Measurements from ENCODE around the gene ABCC4. TPM values are rescaled to one million over a fixed set of nuclear protein-coding genes. Genes with fewer than 3 reads are reported as not detected.
A peak's percentile ranks its signal among the peaks of the same experiment; 100 is the strongest.

ABCC4 gene
- polyA plus RNA-seq, 2 donors = 0.55 to 1.4 TPM

GRCh38 chr13:95038949-95039348, 262.3 kb downstream of the ABCC4 start:
- Histone ChIP-seq H3K36me3 (ENCODE audit: control insufficient read depth in 2 of 2, insufficient read depth in 2 of 2, low read length in 1 of 2) (no peaks in the 10 kb centered on the region), H3K4me1 (ENCODE audit: control insufficient read depth in 2 of 2, insufficient read depth in 2 of 2, low read length in 1 of 2) (peaks cover 0 to 3% of the 10 kb centered on the region in 2 donors), H3K9me3 (ENCODE audit: control insufficient read depth in 2 of 2, insufficient read depth in 1 of 2, low read depth in 1 of 2, low read length in 1 of 2) (no peaks in the 10 kb centered on the region), H3K27me3 (ENCODE audit: control insufficient read depth in 1 of 2, insufficient read depth in 2 of 2, low read length in 2 of 2) (no peaks in the 10 kb centered on the region), H3K27ac (ENCODE audit: low read depth in 2 of 2, low read length in 1 of 2) (no peak overlapping the region), H3K4me3 (ENCODE audit: low read depth in 1 of 2, low read length in 2 of 2) (no peak overlapping the region)
- 94 to 97% methylated on average over 1 of the region's 1 CpG for WGBS, 2 donors

DNA sequence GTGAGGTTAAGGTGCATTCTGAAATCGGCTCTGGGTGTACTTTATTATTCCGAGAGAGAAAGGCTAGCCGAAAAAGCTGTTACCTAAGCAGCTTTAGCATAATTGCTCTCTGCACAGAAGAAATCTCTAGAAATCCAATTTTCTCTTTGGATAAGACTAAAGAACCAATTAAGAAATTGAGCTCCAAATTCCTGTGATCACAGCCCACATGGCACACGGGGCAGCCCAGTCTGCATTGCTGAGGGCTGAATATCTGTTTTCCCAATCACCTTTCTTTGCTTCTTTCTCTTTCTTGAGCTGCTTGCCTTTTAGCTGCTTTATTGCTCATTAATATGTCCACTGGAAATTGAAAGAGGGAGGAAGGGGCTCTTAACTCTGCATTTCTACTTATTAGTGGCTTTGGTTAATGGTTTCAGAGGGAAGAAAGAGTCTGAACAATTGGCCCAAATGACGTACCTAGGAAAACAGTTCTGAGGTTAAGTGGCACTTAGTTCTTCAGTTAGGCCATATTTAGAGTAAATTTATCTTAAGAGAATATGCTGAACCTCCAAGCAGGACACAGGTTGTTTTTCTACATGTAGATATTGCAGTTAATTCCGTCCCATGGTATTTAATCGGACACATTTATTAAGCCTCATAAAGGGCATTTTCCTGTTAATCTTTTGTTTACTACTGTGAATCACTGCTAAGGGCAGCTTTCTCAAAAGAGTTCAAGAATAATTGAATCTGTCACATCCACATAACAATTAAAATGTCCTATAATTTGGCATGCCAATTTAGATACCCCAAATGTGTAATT, 265.7 kb downstream of the ABCC4 start:
- no peaks in the 10 kb centered on the region for H3K9me3 ChIP-seq (ENCODE audit: control insufficient read depth in 2 of 2, insufficient read depth in 1 of 2, low read depth in 1 of 2, low read length in 1 of 2)
- no peaks in the 10 kb centered on the region for H3K36me3 ChIP-seq (ENCODE audit: control insufficient read depth in 2 of 2, insufficient read depth in 2 of 2, low read length in 1 of 2)
- WGBS, 2 donors = 91 to 92% methylated on average over 7 of the region's 7 CpGs
- no peak overlapping the region for H3K27ac ChIP-seq (ENCODE audit: low read depth in 2 of 2, low read length in 1 of 2)
- no peaks in the 10 kb centered on the region for H3K27me3 ChIP-seq (ENCODE audit: control insufficient read depth in 1 of 2, insufficient read depth in 2 of 2, low read length in 2 of 2)
- H3K4me3 ChIP-seq (ENCODE audit: low read depth in 1 of 2, low read length in 2 of 2) = no peak overlapping the region
- H3K4me1 ChIP-seq (ENCODE audit: control insufficient read depth in 2 of 2, insufficient read depth in 2 of 2, low read length in 1 of 2) = peaks cover 0 to 3% of the 10 kb centered on the region in 2 donors

DNA sequence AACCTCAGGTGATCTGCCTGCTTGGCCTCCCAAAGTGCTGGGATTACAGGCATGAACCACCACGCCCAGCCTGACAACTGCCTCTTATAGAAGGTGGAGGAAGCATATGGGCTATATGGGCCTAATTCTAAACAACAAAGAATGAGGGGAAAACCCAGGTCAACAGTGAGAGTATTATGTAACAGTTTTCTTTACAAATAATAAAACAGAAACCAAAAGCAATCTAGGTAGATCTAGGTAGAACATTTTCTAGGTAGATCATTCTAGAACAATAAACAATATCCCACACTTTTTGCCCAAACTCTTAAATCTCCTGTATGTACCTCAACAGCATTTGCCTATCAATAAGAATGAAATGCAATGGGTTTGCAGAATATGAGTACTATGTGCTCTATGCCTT, 267.4 kb downstream of the ABCC4 start:
- WGBS, 2 donors = 70 to 75% methylated on average over 1 of the region's 1 CpG
- Histone ChIP-seq H3K4me3 (ENCODE audit: low read depth in 1 of 2, low read length in 2 of 2) (no peak overlapping the region), H3K9me3 (ENCODE audit: control insufficient read depth in 2 of 2, insufficient read depth in 1 of 2, low read depth in 1 of 2, low read length in 1 of 2) (no peaks in the 10 kb centered on the region), H3K27ac (ENCODE audit: low read depth in 2 of 2, low read length in 1 of 2) (no peak overlapping the region), H3K27me3 (ENCODE audit: control insufficient read depth in 1 of 2, insufficient read depth in 2 of 2, low read length in 2 of 2) (no peaks in the 10 kb centered on the region), H3K36me3 (ENCODE audit: control insufficient read depth in 2 of 2, insufficient read depth in 2 of 2, low read length in 1 of 2) (no peaks in the 10 kb centered on the region), H3K4me1 (ENCODE audit: control insufficient read depth in 2 of 2, insufficient read depth in 2 of 2, low read length in 1 of 2) (peaks cover 0 to 3% of the 10 kb centered on the region in 2 donors)

DNA sequence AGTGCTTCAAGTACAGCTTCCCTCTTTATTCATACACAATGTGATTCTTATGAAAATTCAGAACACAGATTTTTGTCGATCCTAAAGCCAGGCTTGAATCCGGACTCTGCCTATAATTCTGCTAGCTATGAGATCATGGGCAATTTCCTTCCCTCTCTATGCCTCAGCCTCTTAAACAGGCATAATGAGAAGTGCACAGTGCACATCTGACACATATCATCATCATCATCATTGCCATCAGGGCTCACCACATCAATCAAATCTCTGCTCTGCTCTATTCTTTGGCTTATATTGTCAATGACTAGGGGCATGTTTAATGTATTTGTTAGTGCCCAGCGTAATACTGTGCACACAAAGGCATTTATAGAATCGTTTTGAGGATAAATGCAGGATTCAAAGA, 269.1 kb downstream of the ABCC4 start:
- Histone ChIP-seq H3K4me3 (ENCODE audit: low read depth in 1 of 2, low read length in 2 of 2) (no peak overlapping the region), H3K9me3 (ENCODE audit: control insufficient read depth in 2 of 2, insufficient read depth in 1 of 2, low read depth in 1 of 2, low read length in 1 of 2) (no peaks in the 10 kb centered on the region), H3K36me3 (ENCODE audit: control insufficient read depth in 2 of 2, insufficient read depth in 2 of 2, low read length in 1 of 2) (no peaks in the 10 kb centered on the region), H3K4me1 (ENCODE audit: control insufficient read depth in 2 of 2, insufficient read depth in 2 of 2, low read length in 1 of 2) (peaks cover 0 to 3% of the 10 kb centered on the region in 2 donors), H3K27me3 (ENCODE audit: control insufficient read depth in 1 of 2, insufficient read depth in 2 of 2, low read length in 2 of 2) (no peaks in the 10 kb centered on the region), H3K27ac (ENCODE audit: low read depth in 2 of 2, low read length in 1 of 2) (no peak overlapping the region)
- 82 to 89% methylated on average over 4 of the region's 4 CpGs for WGBS, 2 donors

GRCh38 chr13:95030821-95031343, 270.4 kb downstream of the ABCC4 start:
- Histone ChIP-seq H3K4me1 (ENCODE audit: control insufficient read depth in 2 of 2, insufficient read depth in 2 of 2, low read length in 1 of 2) (peaks cover 0 to 3% of the 10 kb centered on the region in 2 donors), H3K9me3 (ENCODE audit: control insufficient read depth in 2 of 2, insufficient read depth in 1 of 2, low read depth in 1 of 2, low read length in 1 of 2) (no peaks in the 10 kb centered on the region), H3K4me3 (ENCODE audit: low read depth in 1 of 2, low read length in 2 of 2) (no peak overlapping the region), H3K27me3 (ENCODE audit: control insufficient read depth in 1 of 2, insufficient read depth in 2 of 2, low read length in 2 of 2) (no peaks in the 10 kb centered on the region), H3K27ac (ENCODE audit: low read depth in 2 of 2, low read length in 1 of 2) (peak overlapping the region in 1 of 2 donors; percentile 10), H3K36me3 (ENCODE audit: control insufficient read depth in 2 of 2, insufficient read depth in 2 of 2, low read length in 1 of 2) (no peaks in the 10 kb centered on the region)
- WGBS, 2 donors = 39 to 54% methylated on average over 4 of the region's 4 CpGs

DNA sequence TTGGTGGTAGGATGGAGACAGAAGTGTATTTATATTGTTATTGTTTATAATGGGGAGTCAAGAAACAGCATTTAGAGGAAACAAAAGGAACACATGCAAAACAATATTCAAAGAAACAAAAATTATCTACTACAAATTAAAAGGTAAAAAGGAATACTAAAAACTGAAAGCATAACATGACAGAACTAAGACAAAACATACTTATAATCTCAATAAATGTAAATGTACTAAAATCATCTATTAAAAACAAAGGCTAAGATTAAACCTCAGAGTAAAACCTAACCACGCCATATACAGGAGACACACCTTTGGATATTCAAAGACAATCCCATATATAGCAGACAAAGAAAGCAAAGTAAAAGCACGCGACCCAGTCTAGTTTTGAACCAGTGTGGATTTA, 273.6 kb downstream of the ABCC4 start:
- no peaks in the 10 kb centered on the region for H3K9me3 ChIP-seq (ENCODE audit: control insufficient read depth in 2 of 2, insufficient read depth in 1 of 2, low read depth in 1 of 2, low read length in 1 of 2)
- no peaks in the 10 kb centered on the region for H3K4me1 ChIP-seq (ENCODE audit: control insufficient read depth in 2 of 2, insufficient read depth in 2 of 2, low read length in 1 of 2)
- H3K36me3 ChIP-seq (ENCODE audit: control insufficient read depth in 2 of 2, insufficient read depth in 2 of 2, low read length in 1 of 2) = peaks cover 0 to 3% of the 10 kb centered on the region in 2 donors
- H3K27ac ChIP-seq (ENCODE audit: low read depth in 2 of 2, low read length in 1 of 2) = no peak overlapping the region
- 92 to 93% methylated on average over 3 of the region's 3 CpGs for WGBS, 2 donors
- no peaks in the 10 kb centered on the region for H3K27me3 ChIP-seq (ENCODE audit: control insufficient read depth in 1 of 2, insufficient read depth in 2 of 2, low read length in 2 of 2)
- no peak overlapping the region for H3K4me3 ChIP-seq (ENCODE audit: low read depth in 1 of 2, low read length in 2 of 2)

DNA sequence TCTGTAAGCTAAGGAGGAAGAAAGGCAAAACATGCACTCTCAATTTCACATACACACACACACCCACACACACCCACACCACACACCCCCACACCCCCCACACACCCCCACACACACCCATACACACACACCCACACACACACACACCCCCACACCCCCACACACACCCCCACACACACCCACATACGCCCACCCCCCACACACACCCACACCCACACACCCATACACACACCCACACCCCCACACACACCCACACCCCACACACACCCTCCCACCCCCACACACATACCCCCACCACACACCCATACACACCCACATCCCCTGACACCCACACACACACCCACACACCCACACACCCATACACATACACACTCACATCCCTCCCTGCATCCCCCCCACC, 276.1 kb downstream of the ABCC4 start:
- Histone ChIP-seq H3K27ac (ENCODE audit: low read depth in 2 of 2, low read length in 1 of 2) (no peak overlapping the region), H3K9me3 (ENCODE audit: control insufficient read depth in 2 of 2, insufficient read depth in 1 of 2, low read depth in 1 of 2, low read length in 1 of 2) (no peaks in the 10 kb centered on the region), H3K36me3 (ENCODE audit: control insufficient read depth in 2 of 2, insufficient read depth in 2 of 2, low read length in 1 of 2) (peaks cover 0 to 3% of the 10 kb centered on the region in 2 donors), H3K27me3 (ENCODE audit: control insufficient read depth in 1 of 2, insufficient read depth in 2 of 2, low read length in 2 of 2) (no peaks in the 10 kb centered on the region), H3K4me1 (ENCODE audit: control insufficient read depth in 2 of 2, insufficient read depth in 2 of 2, low read length in 1 of 2) (no peaks in the 10 kb centered on the region), H3K4me3 (ENCODE audit: low read depth in 1 of 2, low read length in 2 of 2) (no peak overlapping the region)
- 100% methylated on average over 1 of the region's 1 CpG; no CpG with 5 or more reads in 1 of the 2 donors for WGBS, 2 donors

DNA sequence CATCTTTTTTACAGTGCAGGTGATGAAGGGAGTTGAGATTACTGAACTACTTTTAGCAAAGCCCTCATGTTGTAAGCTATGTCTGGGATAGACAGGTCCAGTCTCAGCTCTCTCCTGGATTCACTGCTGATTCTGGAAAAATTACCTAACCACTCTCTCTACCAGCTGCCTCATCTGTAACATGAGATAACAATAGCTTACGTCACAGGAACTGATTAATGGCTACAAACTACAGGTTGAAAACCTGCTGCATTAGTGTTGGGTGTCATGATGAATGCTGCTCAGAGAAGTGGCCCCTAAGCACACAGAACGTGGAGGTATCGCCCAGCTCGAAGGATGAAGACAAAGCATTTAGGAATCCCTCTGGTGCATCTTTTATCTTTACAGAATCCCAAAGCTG, 277.8 kb downstream of the ABCC4 start:
- Histone ChIP-seq H3K4me1 (ENCODE audit: control insufficient read depth in 2 of 2, insufficient read depth in 2 of 2, low read length in 1 of 2) (no peaks in the 10 kb centered on the region), H3K27me3 (ENCODE audit: control insufficient read depth in 1 of 2, insufficient read depth in 2 of 2, low read length in 2 of 2) (no peaks in the 10 kb centered on the region), H3K9me3 (ENCODE audit: control insufficient read depth in 2 of 2, insufficient read depth in 1 of 2, low read depth in 1 of 2, low read length in 1 of 2) (no peaks in the 10 kb centered on the region), H3K4me3 (ENCODE audit: low read depth in 1 of 2, low read length in 2 of 2) (no peak overlapping the region), H3K27ac (ENCODE audit: low read depth in 2 of 2, low read length in 1 of 2) (no peak overlapping the region), H3K36me3 (ENCODE audit: control insufficient read depth in 2 of 2, insufficient read depth in 2 of 2, low read length in 1 of 2) (peaks cover 0 to 3% of the 10 kb centered on the region in 2 donors)
- 63 to 88% methylated on average over 4 of the region's 4 CpGs for WGBS, 2 donors

GRCh38 chr13:95020298-95020987, 280.8 kb downstream of the ABCC4 start:
- H3K4me3 ChIP-seq (ENCODE audit: low read depth in 1 of 2, low read length in 2 of 2) = no peak overlapping the region
- peaks cover 0 to 3% of the 10 kb centered on the region in 2 donors for H3K36me3 ChIP-seq (ENCODE audit: control insufficient read depth in 2 of 2, insufficient read depth in 2 of 2, low read length in 1 of 2)
- no peaks in the 10 kb centered on the region for H3K4me1 ChIP-seq (ENCODE audit: control insufficient read depth in 2 of 2, insufficient read depth in 2 of 2, low read length in 1 of 2)
- no peaks in the 10 kb centered on the region for H3K27me3 ChIP-seq (ENCODE audit: control insufficient read depth in 1 of 2, insufficient read depth in 2 of 2, low read length in 2 of 2)
- H3K9me3 ChIP-seq (ENCODE audit: control insufficient read depth in 2 of 2, insufficient read depth in 1 of 2, low read depth in 1 of 2, low read length in 1 of 2) = no peaks in the 10 kb centered on the region
- H3K27ac ChIP-seq (ENCODE audit: low read depth in 2 of 2, low read length in 1 of 2) = no peak overlapping the region
- WGBS, 2 donors = 93 to 94% methylated on average over 6 of the region's 6 CpGs

Measured in esophagus (tissue), 2 donors.